K562 (cell line): Measurements from ENCODE around the gene TAL1. TPM values are rescaled to one million over a fixed set of nuclear protein-coding genes. Genes with fewer than 3 reads are reported as not detected.
A peak's percentile ranks its signal among the peaks of the same experiment; 100 is the strongest.

ENCODE experiments used
- DIDO1 ChIP-seq: fragments of 450-650 bp; IDR thresholded peaks from 2 replicates; pipeline ENCODE4 v1.6.1; 2016; ENCODE audit warnings: low read depth, missing biosample characterization, missing genetic modification characterization
- EHMT2 ChIP-seq: fragments of 450-650 bp; IDR thresholded peaks from 2 replicates; pipeline ENCODE4 v1.6.1; 2018; ENCODE audit warnings: antibody characterized with exemption
- HCFC1 ChIP-seq: IDR thresholded peaks from 2 replicates; pipeline ENCODE4 v1.6.1; 2012; ENCODE audit warnings: low read depth, low read length, improper control_type of control experiment
- HDAC3 ChIP-seq: fragments of 450-650 bp; IDR thresholded peaks from 2 replicates; pipeline ENCODE4 v1.6.1; 2018; ENCODE audit warnings: borderline replicate concordance, mild to moderate bottlenecking, moderate library complexity; ENCODE audit not compliant: partially characterized antibody
- KDM5B ChIP-seq: fragments of 200-600 bp; sonication (generic); IDR thresholded peaks from 2 replicates; pipeline ENCODE4 v1.6.1; 2012; ENCODE audit warnings: low read depth, mild to moderate bottlenecking, moderate library complexity, low read length, control low read depth, inconsistent platforms; ENCODE audit not compliant: insufficient replicate concordance
- RBM17 ChIP-seq: fragments of 200-400 bp; formaldehyde crosslinking; IDR thresholded peaks from 2 replicates; pipeline ENCODE4 v1.6.1; 2017; ENCODE audit warnings: low read depth, mild to moderate bottlenecking, low read length, borderline replicate concordance
- SMARCC2 ChIP-seq: fragments of 450-650 bp; IDR thresholded peaks from 2 replicates; pipeline ENCODE4 v1.6.1; 2017; ENCODE audit warnings: antibody characterized with exemption, moderate library complexity, mild to moderate bottlenecking, low read depth
- TEAD2 ChIP-seq: fragments of 450-650 bp; IDR thresholded peaks from 2 replicates; pipeline ENCODE4 v1.6.1; 2016; ENCODE audit warnings: missing genetic modification characterization, control low read depth, missing compliant biosample characterization
- TSHZ1 ChIP-seq: fragments of 250-450 bp; sonication (Bioruptor Pico); IDR thresholded peaks from 2 replicates; pipeline ENCODE4 v1.4.0; 2020; ENCODE audit warnings: mild to moderate bottlenecking, moderate library complexity
- ZFPM2 ChIP-seq: fragments of 250-450 bp; sonication (Bioruptor Pico); IDR thresholded peaks from 2 replicates; pipeline ENCODE4 v1.5.1; 2022; ENCODE audit warnings: mild to moderate bottlenecking
- ZNF124 ChIP-seq: sonication (generic); formaldehyde crosslinking; IDR thresholded peaks from 2 replicates; pipeline ENCODE4 v1.8.1; 2022; ENCODE audit warnings: missing genetic modification reagents
- ZNF3 ChIP-seq: fragments of 250-450 bp; sonication (Bioruptor Pico); IDR thresholded peaks from 2 replicates; pipeline ENCODE4 v1.5.0; 2021; ENCODE audit warnings: mild to moderate bottlenecking, moderate library complexity
- ZNF668 ChIP-seq: fragments of 250-450 bp; sonication (Bioruptor Pico); IDR thresholded peaks from 2 replicates; pipeline ENCODE4 v1.8.0; 2022; ENCODE audit warnings: mild to moderate bottlenecking, inconsistent platforms
- polyA plus RNA-seq, 8 experiments: library from polyadenylated mRNA; depleted of rRNA in 4 of 8; stranded (reverse) in 5 of 8; unstranded in 3 of 8; fragments of >200 nt; fragmentation: Nextera tagmentation in 2 of 8; fragmentation: Illumina TruSeq in 1 of 8; extraction: Ambion mirVana in 2 of 8; extraction: Trizol in 1 of 8; gene quantifications; 2 replicates each; pipeline versions ENCODE4 v1.2.1 to v1.2.3, GENCODE V29; 2011 to 2014; ENCODE audit warnings: inconsistent platforms in 1 of 8, missing spikeins in 1 of 8
- total RNA-seq, 7 experiments: library from RNA; depleted of rRNA in 6 of 7; stranded (reverse); fragments of >200 nt in 6 of 7; fragmentation: Illumina TruSeq in 2 of 7; extraction: Trizol in 2 of 7; gene quantifications; 2 replicates each; pipeline versions ENCODE4 v1.2.1 to v1.2.3, GENCODE V29; 2011 to 2021; ENCODE audit warnings: low replicate concordance in 1 of 7
- TF ChIP-seq, protein P1 (sequence below), 2 experiments: fragments of 450-650 bp; IDR thresholded peaks; 2 replicates each; pipeline ENCODE4 v1.6.1; 2018; ENCODE audit warnings: mild to moderate bottlenecking in 2 of 2, low read depth in 1 of 2; ENCODE audit not compliant: partially characterized antibody in 2 of 2
- TF ChIP-seq, protein P2 (sequence below): fragments of 450-650 bp; formaldehyde crosslinking; conservative IDR thresholded peaks from 2 replicates; pipeline ENCODE4 v1.4.0; 2022; ENCODE audit warnings: mild to moderate bottlenecking, missing genetic modification characterization
- TF ChIP-seq, protein P3 (sequence below), 2 experiments: fragments of 150-350 bp in 1 of 2; IDR thresholded peaks; 2 replicates each; pipeline ENCODE4 v1.6.1; 2012 to 2016; ENCODE audit warnings: low read depth in 2 of 2, low read length in 2 of 2, mild to moderate bottlenecking in 1 of 2, moderate library complexity in 1 of 2

Gene TAL1
- total and polyA plus RNA-seq, 9 of the 15 experiments (the other 6 are each of a cell fraction or from before 2014, with no cell fraction given) = 18.5 to 106 (median 59.7) TPM

GRCh38 chr1:47180603-47181094, 51.4 kb downstream of the TAL1 start (continued):
- TF ChIP-seq, protein P1, sequence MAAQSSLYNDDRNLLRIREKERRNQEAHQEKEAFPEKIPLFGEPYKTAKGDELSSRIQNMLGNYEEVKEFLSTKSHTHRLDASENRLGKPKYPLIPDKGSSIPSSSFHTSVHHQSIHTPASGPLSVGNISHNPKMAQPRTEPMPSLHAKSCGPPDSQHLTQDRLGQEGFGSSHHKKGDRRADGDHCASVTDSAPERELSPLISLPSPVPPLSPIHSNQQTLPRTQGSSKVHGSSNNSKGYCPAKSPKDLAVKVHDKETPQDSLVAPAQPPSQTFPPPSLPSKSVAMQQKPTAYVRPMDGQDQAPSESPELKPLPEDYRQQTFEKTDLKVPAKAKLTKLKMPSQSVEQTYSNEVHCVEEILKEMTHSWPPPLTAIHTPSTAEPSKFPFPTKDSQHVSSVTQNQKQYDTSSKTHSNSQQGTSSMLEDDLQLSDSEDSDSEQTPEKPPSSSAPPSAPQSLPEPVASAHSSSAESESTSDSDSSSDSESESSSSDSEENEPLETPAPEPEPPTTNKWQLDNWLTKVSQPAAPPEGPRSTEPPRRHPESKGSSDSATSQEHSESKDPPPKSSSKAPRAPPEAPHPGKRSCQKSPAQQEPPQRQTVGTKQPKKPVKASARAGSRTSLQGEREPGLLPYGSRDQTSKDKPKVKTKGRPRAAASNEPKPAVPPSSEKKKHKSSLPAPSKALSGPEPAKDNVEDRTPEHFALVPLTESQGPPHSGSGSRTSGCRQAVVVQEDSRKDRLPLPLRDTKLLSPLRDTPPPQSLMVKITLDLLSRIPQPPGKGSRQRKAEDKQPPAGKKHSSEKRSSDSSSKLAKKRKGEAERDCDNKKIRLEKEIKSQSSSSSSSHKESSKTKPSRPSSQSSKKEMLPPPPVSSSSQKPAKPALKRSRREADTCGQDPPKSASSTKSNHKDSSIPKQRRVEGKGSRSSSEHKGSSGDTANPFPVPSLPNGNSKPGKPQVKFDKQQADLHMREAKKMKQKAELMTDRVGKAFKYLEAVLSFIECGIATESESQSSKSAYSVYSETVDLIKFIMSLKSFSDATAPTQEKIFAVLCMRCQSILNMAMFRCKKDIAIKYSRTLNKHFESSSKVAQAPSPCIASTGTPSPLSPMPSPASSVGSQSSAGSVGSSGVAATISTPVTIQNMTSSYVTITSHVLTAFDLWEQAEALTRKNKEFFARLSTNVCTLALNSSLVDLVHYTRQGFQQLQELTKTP (IDR thresholded peaks at IDR 0.05; ENCODE audit: low read depth in 1 of 2, partially characterized antibody in 2 of 2) = peak in 1 of 2 experiments; percentile 17
- no peak for TF ChIP-seq TSHZ1 (CRISPR knock-in tag)
- no peak for TF ChIP-seq RBM17
- TF ChIP-seq DIDO1 (tag) = no peak
- TF ChIP-seq, protein P2, sequence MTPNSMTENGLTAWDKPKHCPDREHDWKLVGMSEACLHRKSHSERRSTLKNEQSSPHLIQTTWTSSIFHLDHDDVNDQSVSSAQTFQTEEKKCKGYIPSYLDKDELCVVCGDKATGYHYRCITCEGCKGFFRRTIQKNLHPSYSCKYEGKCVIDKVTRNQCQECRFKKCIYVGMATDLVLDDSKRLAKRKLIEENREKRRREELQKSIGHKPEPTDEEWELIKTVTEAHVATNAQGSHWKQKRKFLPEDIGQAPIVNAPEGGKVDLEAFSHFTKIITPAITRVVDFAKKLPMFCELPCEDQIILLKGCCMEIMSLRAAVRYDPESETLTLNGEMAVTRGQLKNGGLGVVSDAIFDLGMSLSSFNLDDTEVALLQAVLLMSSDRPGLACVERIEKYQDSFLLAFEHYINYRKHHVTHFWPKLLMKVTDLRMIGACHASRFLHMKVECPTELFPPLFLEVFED (CRISPR knock-in tag) = peak; percentile 92
- TF ChIP-seq, protein P3, sequence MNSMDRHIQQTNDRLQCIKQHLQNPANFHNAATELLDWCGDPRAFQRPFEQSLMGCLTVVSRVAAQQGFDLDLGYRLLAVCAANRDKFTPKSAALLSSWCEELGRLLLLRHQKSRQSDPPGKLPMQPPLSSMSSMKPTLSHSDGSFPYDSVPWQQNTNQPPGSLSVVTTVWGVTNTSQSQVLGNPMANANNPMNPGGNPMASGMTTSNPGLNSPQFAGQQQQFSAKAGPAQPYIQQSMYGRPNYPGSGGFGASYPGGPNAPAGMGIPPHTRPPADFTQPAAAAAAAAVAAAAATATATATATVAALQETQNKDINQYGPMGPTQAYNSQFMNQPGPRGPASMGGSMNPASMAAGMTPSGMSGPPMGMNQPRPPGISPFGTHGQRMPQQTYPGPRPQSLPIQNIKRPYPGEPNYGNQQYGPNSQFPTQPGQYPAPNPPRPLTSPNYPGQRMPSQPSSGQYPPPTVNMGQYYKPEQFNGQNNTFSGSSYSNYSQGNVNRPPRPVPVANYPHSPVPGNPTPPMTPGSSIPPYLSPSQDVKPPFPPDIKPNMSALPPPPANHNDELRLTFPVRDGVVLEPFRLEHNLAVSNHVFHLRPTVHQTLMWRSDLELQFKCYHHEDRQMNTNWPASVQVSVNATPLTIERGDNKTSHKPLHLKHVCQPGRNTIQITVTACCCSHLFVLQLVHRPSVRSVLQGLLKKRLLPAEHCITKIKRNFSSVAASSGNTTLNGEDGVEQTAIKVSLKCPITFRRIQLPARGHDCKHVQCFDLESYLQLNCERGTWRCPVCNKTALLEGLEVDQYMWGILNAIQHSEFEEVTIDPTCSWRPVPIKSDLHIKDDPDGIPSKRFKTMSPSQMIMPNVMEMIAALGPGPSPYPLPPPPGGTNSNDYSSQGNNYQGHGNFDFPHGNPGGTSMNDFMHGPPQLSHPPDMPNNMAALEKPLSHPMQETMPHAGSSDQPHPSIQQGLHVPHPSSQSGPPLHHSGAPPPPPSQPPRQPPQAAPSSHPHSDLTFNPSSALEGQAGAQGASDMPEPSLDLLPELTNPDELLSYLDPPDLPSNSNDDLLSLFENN (IDR thresholded peaks at IDR 0.05; ENCODE audit: low read depth in 2 of 2, low read length in 2 of 2) = no peak
- TF ChIP-seq ZFPM2 (CRISPR knock-in tag) = no peak
- TF ChIP-seq ZNF3 (CRISPR knock-in tag) = no peak
- TF ChIP-seq HCFC1 = no peak
- no peak for TF ChIP-seq SMARCC2
- no peak for TF ChIP-seq HDAC3
- peak; percentile 66; the same call in 1 of the 2 replicates for TF ChIP-seq EHMT2
- TF ChIP-seq KDM5B = peak; percentile 41
- no peak for TF ChIP-seq ZNF124 (CRISPR knock-in tag)
- no peak for TF ChIP-seq TEAD2
- no peak for TF ChIP-seq ZNF668 (CRISPR knock-in tag)
